GM21737 (cell line): Measurements from ENCODE around the gene CRIP3.

Experiments used
- ATAC-seq: cut with Tn5 transposase; IDR thresholded peaks from one replicate; pipeline ENCODE4 v1.9.1; 2021; ENCODE audit warnings: mild to moderate bottlenecking, moderate library complexity; ENCODE audit not compliant: unreplicated experiment

The CRIP3 gene

DNA sequence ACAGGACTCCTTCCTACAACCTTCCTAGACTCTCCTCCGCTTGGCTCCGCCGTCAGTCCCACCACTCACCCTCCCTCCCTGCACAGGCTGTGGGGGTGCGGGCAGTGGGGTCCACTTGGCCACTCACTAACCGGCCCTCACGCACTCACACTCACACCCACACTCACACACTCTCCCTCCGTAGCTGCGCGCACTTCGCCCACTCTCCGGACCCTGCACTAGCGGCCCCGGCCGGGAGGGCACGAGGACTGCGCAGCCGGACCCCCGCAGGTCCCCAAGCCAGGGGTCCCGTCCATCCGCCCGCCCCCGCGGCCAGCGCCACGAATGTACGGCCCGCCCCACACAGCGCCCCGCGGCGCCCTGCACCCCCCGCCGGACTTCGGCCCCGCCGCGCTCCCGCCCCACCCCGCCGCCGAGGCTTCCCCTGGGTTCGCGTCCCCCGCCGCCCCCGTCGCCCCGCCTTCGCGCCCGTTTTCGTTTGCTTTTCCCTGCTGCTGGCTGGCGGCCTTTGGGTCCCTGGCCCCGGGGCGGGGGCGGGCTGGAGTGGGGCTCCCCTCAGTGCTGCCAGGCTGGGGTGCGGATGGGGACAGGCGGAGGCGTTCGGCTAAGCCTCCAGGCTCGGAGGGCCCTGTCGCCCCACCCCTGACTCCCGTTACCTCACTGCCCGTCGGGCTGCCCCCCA lies 33.6 kb downstream of the CRIP3 start:
- ATAC-seq = no peak

DNA sequence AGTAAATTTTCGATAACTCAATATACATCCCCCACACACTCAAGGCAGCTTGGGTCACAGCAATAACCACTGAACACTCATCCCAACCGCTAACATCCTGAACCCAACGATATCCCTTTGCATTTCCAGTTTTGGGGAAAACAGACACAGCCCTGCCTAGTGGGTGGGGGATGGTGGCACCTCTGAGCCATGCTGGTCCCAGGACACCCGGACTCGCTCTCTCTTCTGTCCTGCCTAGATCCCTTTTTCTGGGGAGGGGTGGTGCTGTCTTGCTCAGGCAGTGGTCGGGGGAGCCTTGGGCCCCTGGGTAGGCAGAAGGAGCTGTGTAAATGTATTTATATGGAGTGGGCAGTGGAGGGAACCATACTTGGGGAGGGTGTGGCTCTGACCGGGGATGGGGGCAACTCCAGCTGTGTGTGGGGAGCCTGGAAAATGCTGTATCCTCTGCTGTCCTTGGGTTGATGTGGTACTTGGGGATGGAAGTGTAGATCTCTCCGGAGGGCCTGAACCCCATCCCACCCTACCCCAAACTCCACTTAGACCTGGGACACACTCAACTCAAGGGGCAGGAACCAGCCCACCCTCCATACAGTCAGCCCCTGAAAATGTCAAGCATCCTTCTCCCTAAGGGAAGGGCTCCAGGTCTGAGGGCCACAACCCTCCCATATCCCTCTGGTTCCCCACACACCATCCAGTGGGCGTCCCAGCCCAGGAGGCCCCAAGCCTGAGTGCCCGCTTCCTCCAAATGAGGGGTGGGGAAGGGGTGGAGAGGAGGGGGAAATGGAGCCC lies 34.3 kb downstream of the CRIP3 start:
- no peak for ATAC-seq

DNA sequence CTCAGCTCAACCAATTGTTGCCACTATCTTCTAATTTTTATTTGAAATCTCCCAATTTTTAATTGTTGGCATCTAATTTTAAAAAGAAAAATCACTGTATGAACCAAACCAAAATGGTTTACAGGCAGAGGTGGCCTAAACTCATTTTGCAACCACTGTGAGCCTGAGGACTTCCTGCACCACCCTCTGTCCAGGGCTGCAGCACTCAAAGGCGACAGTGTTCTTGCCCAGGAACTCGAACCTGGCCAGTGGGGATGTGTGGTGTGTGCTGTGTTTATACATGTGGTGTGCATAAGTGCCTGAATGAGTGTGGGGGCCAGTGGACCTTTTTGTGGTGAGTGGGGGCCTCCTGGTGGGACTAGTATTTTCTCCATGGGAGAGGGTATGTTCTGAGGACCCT lies 34.9 kb downstream of the CRIP3 start:
- no peak for ATAC-seq

DNA sequence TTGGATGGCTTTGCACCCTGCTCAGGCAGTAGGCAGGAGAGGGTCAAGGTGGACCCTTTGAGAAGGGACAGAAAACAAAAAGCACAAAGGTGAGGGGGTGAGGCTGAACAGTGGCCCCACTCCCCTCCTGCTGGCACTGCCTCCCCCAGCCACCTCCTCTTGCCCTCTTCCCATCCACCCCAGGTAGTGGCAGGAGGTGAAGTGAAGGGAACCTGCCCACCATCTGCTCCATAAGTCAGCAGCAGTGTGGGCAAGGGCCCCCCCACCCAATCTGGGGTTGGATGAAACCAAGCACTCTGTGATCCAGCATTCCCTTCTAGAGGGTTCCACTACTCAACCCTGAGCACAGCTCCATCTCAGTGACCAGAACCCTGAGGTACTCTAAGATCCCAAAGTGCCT lies 36.7 kb downstream of the CRIP3 start:
- no peak for ATAC-seq

DNA sequence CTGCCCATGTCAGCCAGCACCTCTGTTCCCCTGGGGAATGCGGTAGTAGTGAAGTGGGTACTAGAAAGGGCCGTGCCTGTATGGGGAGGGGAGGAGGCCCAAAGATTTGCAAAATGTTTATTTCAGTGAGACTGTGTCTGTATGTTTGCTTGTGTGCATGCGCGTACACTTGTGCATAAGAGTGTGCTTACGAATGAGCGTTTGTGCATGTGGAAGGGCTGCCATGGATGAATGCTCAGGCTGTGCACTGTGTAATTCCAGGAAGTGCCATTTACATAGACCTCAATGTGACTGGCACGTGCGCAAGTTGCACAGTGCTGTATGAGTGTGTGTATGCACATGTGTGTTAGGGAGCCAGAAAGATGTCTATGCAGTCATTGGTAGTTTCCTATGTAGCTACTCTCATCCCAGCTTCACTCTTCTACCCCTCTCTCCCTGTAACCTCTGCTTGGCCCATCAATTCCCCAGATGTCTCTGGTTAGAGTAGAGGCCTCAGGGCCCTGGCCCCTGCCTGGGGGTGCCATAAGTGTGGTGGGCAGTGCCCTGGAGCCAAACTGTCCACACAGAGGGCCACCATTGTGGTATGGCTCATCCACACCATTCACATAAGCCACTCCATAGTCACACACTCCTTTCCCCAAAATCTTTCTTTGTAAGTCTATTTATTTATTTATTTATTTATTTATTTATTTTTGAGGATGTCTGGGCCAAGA lies 37.4 kb downstream of the CRIP3 start:
- ATAC-seq = no peak

DNA sequence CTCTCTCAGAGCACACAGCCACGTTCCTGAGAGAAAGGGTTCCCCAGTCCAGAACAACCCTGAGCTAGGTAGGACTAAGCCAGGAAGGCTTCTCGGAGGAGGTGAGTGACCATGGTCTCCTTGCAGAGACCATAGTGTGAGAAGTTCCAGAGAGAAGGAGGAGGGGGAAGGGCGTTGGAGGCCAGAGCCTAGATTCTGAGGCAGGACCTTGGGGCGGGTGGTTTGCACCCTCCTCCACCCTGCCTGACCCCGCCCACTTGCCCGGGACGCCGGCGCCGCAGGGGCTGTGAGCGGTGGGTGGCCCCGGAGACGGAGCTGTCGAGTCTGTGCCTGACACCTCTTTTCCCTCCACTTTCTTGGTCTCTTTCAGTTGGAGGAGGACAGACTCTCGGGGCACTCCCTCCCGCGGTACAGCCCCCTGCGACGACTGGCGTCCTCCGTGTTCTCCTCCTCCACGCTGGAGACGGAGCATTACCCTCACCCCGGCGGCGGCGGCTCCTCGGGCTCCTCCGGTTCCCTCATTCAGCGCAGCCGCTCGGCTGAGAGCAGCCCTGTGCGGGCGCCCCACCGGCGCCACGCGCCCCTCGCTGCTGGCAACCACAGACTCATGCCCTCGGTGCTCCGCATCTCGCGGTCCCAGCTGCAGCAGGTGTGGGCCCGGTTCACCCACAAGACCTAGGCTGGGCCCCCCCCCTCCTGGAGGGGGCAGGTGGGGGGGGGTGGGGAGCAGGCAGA lies 39.2 kb downstream of the CRIP3 start:
- no peak for ATAC-seq

DNA sequence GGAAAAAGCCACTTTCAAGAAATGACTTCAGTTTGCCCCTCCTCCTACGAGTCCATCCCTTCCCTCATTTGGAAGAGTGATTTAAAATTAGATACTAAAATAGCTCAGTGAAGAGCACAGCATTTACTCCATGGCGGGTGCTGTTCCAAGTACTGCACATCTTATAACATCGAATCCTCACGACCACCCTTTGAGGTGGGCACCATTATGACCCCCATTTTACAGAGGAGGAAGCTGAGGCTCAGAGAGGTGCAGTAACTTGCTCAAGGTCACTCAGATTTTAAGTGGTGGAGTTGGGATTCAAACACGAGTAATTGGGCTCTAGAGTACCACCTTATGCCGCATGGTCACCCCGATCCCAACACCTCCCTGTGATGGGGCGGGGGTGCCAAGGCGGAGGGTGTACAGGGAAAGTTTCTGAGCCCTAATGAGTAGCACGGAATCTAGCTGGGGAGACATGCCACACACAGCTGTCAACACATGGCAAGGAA lies 39.8 kb downstream of the CRIP3 start:
- no peak for ATAC-seq

DNA sequence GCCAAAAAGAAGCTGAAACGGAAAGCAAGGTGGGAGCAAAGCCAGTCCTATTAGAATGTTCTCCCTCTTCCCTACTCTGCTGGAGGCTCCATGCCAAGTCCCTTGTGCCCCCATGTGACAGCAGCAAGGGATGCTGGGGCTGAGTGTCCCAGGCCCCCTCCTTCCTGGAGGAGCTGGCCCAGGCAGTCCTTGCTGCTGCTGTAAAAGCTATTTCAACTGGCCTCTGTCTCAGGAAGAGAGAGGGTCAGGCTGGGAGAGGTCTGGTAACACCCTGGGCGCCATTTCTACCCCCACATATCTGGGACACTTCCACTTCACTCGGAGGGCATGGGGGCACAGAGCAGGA lies 40.3 kb downstream of the CRIP3 start:
- ATAC-seq = no peak

DNA sequence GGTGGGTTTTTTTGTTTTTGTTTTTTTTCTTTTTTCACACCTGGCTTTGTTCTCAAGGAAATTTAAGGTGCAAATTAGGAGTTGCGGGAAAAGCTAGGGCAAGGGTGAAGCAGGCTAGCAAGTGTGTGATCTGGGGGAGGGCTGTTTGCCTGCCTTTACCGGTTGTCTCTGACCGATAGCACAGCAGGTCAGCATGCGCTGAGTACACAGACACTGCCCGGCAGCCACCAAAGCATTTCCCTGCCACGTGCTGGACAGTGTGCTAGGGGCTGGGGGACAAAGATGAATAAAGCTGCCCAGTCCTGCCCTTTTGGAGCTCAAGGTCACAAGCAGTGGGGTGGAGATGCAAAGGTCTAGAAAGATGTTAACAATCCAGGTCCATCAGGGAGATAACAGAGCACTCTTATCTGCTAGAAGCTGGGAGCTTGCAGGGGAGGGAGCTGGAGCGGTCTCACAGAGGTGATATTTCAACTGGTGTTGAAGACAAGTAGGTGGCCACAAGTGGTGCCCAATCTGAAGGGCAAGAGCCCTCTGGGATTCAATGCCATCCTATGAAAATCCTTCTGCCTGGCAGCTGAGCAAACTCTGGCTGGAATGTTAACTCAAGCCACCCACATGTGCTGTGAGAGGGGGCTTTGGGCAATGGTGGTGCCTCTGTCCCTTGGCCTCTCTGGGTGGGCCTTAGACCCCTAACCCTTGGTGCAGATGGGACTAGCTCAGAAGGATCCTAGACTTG lies 40.8 kb downstream of the CRIP3 start:
- ATAC-seq = no peak

DNA sequence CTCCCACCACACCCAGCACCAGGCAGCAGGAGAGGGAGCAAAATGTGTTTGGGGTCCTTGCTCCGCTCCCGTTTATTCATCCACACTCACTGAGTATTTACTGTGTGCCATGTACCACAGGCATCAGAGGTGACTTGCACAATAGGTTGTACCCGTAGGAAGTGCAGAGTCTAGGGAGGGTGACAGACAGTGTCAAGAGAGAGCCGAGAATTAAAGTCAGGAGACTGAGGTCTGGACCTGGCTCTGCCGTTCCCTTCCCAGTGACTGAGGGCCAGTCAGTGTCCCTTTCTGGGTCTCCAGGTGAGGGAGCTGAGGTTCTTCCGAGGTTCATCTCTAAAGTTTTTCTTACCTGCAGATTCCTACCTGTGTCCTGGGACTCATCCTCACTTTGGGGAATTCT lies 43.1 kb downstream of the CRIP3 start:
- ATAC-seq = no peak

DNA sequence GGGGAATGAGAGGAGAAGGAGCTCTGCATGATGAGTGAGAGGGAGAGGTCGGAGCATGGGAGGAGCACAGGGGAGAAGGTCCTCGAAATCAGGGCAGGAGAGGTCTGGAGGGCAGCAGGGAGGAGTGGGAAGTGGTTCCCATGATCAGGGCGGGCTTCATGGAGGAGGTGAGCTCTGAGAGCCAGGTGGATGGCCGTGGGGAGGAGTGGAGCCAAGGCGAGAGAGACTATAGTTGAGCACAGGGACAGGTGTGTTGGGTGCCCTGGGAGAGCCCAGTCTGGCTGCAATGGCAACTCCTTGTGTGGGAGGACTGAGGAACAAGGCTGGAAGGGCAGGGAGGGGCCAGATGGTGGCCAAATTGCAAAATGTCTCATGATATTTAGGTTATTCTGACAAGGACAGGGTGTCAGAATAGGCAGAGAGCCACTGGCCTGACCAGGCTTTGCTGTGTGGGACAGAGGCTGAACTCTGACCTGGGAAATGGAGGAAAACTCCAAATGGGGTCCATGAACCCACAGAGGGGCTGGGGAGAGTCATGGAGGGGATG lies 44.0 kb downstream of the CRIP3 start:
- no peak for ATAC-seq

DNA sequence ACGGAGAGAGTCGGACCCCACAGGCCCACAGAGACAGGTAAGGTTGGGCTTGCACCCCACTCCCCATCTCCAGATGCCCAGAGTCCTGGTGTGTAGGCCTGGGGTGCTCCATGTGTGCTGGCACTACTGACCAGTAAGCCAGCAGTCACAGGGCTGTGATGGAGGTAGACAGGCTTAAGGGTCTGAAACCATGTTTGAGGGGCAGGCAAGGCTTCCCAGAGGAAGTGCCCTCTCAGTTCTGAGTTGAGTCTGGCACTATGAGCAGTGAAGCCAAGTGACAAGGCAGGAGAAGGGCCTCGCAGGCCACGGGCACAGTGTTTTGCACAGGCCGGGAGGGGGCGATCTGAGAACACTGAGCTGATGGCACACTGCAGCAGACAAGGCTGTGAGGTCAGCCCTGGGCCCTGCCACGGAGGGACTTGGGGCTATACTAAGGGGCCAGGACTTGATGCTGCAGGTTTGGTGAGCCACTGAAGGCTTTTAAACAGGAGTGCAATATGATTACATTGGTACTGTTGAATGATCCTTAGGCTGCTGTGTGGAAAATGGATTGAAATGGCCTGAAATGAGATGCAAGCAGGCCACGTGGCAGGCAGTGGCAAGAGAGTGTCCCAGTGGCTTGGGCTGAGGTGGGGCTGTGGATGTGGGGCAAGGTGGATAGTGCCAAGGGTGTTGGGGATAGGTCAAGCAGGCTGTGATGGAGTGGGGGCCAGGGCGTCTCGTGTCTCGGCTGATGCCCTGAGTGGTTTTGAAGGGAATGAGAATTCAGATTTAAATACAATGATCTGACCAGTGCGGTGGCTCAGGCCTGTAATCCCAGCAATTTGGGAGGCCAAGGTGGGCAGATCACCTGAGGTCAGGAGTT lies 45.1 kb downstream of the CRIP3 start:
- no peak for ATAC-seq

DNA sequence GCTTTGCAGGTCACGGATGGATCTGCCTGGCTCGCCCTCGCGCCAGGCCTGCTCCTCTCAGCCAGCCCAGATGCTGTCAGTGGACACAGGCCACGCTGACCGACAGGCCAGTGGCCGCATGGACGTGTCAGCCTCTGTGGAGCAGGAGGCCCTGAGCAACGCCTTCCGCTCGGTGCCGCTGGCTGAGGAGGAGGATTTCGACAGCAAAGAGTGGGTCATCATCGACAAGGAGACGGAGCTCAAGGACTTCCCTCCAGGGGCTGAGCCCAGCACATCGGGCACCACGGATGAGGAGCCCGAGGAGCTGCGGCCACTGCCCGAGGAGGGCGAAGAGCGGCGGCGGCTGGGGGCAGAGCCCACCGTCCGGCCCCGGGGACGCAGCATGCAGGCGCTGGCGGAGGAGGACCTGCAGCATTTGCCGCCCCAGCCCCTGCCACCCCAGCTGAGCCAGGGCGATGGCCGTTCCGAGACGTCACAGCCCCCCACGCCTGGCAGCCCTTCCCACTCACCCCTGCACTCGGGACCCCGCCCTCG lies 45.8 kb downstream of the CRIP3 start:
- no peak for ATAC-seq

DNA sequence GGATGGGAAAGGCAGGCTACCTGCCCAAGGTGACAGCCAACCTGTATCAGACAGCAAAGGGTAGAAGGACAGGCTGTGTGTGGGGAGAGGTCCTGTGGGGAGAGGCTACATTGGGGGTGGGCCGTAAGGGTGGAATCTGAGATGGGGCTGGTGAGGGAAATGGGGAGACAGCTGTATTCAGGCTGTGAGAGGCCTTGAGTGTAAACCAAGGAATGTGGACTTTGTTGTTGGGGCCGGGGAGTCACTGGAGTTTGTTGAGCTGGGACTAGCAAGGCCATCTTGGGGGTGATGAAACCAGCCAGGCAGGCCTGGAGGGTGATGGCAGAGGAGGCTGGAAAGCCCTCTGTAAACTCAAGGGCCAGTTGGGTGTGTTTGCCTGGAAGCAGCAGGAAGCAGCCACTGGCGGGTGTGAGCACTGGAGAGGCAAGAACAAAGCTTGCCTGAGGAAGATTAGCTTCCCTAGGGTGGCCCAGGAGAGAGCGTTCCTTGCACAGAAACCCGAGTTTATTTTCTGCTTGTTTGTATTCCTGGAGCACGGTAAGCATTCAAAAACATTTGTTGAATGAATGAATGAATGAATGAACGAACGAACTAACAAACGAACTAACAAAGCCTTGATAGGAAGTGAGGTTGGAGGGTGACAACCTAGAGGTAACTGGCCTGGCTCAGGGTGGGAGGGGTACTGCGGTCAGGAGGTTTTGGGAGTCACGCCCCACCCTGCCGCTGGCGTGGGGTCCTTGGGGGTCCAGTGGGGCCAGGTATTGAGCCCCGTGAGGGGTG lies 46.4 kb downstream of the CRIP3 start:
- no peak for ATAC-seq

DNA sequence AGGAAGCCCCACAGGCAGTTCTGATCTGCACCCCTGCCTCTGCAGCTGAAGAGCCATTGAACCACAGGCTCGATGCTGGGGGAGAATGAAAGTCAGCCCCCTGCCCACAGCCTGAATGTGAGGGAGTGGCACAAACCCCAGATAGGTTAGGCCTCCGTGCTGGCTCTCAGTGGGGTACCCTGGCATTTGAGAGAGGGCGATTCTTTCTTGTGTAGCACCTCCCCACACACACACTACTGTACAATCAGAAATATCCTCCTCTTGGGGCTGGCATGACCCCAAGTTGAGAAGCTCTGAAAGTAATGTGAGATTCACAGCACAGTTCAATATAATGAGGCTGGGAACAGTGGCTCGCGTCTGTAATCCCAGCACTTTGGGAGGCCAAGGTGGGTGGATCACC lies 47.4 kb downstream of the CRIP3 start:
- ATAC-seq = no peak

DNA sequence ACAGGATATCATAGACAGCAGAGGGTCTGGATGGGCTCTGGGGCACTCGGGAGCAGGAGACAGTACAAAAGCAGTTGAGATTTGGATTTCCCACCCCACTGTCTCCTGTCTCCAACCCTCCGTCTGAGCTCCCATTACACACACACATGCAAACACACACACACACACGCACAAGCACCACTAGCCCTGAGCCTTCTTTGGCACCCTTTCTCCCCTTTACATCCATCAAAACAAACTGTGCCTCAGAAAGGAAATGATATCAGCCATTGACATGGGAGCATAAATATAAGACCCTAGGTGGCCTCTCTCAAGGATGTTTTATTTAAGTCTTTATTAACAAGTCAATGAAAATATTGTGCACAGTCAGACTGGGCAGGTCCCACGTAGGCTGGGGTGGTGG lies 47.8 kb downstream of the CRIP3 start:
- ATAC-seq = no peak

DNA sequence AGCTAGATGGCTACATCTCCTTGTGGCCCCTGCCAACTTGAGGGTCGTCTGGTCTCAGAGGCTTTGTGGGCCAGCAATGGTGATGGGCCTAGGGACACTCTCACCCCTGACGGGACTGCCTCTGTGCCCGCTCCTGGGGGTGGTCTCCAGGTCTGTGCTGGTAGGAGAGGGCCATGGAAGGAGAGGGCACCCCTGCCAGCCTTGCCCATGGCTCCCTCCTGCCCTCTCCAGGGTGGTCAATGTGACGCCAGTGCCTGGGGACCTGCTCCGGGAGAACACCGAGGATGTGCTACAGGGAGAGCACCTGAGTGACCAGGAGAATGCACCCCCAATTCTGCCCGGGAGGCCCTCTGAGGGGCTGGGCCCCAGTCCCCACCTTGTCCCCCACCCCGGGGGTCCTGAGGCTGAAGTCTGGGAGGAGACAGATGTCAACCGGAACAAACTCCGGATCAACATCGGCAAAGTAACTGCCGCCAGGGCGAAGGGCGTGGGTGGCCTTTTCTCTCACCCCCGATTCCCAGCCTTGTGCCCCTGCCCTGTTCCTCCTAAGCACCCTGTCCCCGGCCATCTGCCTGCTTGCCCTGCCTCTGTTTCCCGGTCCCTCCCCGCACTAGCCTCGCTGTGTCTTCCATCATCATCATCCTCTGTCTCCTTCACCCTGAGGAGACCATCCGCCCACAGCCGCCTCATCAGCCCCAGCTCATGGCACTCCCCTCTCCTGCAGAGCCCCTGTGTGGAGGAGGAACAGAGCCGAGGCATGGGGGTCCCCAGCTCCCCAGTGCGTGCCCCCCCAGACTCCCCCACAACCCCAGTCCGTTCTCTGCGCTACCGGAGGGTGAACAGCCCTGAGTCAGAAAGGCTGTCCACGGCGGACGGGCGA lies 49.6 kb downstream of the CRIP3 start:
- no peak for ATAC-seq
